ENCODE measurements around the gene RPS4Y2. TPM values are rescaled to one million over a fixed set of nuclear protein-coding genes. Genes with fewer than 3 reads are reported as not detected.

The RPS4Y2 gene
- total RNA-seq (2022) (not detected in 2 replicates), Bru-seq, nascent RNA (not detected), BruChase-seq, experiment 1, labeled RNA remaining after a 6-hour chase (not detected), BruChase-seq, experiment 2, labeled RNA remaining after a 2-hour chase (not detected)
- long read RNA-seq, result 0 reads

DNA sequence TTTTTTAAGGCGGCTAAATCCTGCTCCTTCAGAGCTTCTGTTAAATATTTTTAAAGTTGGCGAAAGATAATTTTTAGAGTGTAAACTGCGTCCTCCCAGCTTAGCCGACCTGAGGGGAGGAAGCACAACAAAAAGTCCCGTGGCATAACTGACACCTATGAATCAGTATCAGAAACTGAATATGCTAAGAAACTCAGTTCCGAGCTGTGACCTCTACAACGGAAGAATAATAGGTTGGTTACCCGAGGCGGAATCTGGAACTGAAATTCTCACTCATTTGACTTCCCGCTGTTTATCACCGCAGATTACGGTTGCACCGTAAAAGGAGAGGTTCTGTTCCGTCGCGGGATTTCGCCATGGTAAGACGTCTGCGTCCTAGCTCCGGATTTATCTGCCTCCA is at the start of gene RPS4Y2:
TSS of gene RPS4Y2 (plus strand) at position 301 of the 400 bp plus-strand sequence. CDS start at position 357, 56 bp downstream.
- CTCF ChIA-PET, result no interaction called here
- no peaks in the 10 kb centered on the region for H3K27me3 Mint-ChIP-seq (ENCODE audit: insufficient read depth, unreplicated experiment)
- TF ChIP-seq, protein P1, sequence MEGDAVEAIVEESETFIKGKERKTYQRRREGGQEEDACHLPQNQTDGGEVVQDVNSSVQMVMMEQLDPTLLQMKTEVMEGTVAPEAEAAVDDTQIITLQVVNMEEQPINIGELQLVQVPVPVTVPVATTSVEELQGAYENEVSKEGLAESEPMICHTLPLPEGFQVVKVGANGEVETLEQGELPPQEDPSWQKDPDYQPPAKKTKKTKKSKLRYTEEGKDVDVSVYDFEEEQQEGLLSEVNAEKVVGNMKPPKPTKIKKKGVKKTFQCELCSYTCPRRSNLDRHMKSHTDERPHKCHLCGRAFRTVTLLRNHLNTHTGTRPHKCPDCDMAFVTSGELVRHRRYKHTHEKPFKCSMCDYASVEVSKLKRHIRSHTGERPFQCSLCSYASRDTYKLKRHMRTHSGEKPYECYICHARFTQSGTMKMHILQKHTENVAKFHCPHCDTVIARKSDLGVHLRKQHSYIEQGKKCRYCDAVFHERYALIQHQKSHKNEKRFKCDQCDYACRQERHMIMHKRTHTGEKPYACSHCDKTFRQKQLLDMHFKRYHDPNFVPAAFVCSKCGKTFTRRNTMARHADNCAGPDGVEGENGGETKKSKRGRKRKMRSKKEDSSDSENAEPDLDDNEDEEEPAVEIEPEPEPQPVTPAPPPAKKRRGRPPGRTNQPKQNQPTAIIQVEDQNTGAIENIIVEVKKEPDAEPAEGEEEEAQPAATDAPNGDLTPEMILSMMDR (IDR thresholded peaks at IDR 0.05; ENCODE audit: unreplicated experiment), result no peak
- DNase-seq (ENCODE audit: unreplicated experiment), result no peak
- H3K36me3 Mint-ChIP-seq (ENCODE audit: insufficient read depth, unreplicated experiment), result no peaks in the 10 kb centered on the region
- no TSS peak for BruUV-seq (replicated peaks)
- intact Hi-C loops (cut with micrococcal nuclease), result no loop called here
- no peak within 1 kb of the TSS for H3K4me3 Mint-ChIP-seq (ENCODE audit: unreplicated experiment)
- no peaks in the 10 kb centered on the region for H3K9me3 Mint-ChIP-seq (ENCODE audit: unreplicated experiment)
- no peaks in the 10 kb centered on the region for H3K4me1 Mint-ChIP-seq (ENCODE audit: insufficient read depth, unreplicated experiment)
- H3K27ac Mint-ChIP-seq (ENCODE audit: low read depth, unreplicated experiment), result no peak within 1 kb of the TSS
- POLR2A ChIA-PET, result no interaction called here

DNA sequence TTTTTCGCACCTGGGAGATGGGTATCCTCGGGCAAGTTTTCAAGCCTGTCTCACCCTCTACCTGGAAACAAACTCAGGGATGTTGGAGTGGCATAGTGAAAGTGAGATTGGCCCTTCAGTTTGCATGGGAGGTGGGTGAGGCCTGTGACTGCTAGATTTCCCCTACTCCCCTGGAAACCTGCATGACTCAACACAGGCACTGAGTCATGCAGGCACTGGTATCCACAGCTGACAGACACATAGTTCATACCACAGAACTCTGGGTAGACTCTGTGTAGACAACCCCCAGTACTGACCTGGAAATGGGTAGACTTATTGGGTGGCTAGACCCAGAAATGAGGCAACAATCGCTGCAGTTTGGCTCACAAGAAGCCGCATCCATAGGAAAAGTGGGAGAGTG is 41.5 kb upstream of the RPS4Y2 start:
- ChIA-PET CTCF (no interaction called here), POLR2A (no interaction called here)
- Mint-ChIP-seq H3K27ac (ENCODE audit: low read depth, unreplicated experiment) (no peak overlapping the region), H3K4me1 (ENCODE audit: insufficient read depth, unreplicated experiment) (no peaks in the 10 kb centered on the region), H3K9me3 (ENCODE audit: unreplicated experiment) (no peaks in the 10 kb centered on the region), H3K27me3 (ENCODE audit: insufficient read depth, unreplicated experiment) (no peaks in the 10 kb centered on the region), H3K4me3 (ENCODE audit: unreplicated experiment) (no peak overlapping the region), H3K36me3 (ENCODE audit: insufficient read depth, unreplicated experiment) (no peaks in the 10 kb centered on the region)
- TF ChIP-seq, protein P1 (IDR thresholded peaks at IDR 0.05; ENCODE audit: unreplicated experiment), result no peak
- intact Hi-C loops (cut with micrococcal nuclease), result no loop called here
- DNase-seq (ENCODE audit: unreplicated experiment), result no peak
- BruUV-seq (replicated peaks), result no TSS peak

DNA sequence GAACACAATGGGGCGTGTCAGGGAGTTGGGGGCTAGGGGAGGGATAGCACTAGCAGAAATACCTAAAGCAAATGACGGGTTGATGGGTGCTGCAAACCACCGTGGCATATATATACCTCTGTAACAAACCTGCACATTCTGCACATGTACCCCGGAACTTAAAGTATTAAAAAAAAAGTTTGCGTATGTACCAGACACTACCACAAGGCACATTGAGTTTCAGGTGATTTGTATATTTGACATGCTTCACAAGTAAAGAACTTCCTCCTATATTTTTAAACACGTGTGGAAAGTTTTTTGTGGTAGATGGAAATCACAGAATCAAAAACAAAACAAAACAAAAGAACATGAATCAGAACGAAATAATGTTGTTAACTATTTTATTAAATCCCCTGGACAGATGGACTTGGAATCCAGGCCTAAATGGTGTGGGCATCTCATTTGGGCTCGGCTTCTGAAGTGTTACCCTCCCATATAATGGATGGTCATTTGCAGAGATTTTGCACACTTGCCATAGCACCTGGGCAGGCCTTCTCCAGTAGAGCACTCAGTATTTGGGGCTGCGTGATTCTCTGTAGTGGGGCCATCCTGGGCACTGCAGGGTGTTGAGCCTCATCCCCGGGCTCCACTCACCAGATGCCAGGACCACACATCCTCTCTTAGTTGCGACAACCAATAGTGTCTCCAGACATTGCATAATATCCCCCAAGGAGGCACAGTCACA is 29.6 kb upstream of the RPS4Y2 start:
- H3K4me1 Mint-ChIP-seq (ENCODE audit: insufficient read depth, unreplicated experiment), result no peaks in the 10 kb centered on the region
- no peaks in the 10 kb centered on the region for H3K9me3 Mint-ChIP-seq (ENCODE audit: unreplicated experiment)
- ChIA-PET POLR2A (no interaction called here), CTCF (no interaction called here)
- H3K27ac Mint-ChIP-seq (ENCODE audit: low read depth, unreplicated experiment), result no peak overlapping the region
- no TSS peak for BruUV-seq (replicated peaks)
- no peaks in the 10 kb centered on the region for H3K27me3 Mint-ChIP-seq (ENCODE audit: insufficient read depth, unreplicated experiment)
- no peaks in the 10 kb centered on the region for H3K36me3 Mint-ChIP-seq (ENCODE audit: insufficient read depth, unreplicated experiment)
- intact Hi-C loops (cut with micrococcal nuclease), result no loop called here
- DNase-seq (ENCODE audit: unreplicated experiment), result no peak
- TF ChIP-seq, protein P1 (IDR thresholded peaks at IDR 0.05; ENCODE audit: unreplicated experiment), result no peak
- H3K4me3 Mint-ChIP-seq (ENCODE audit: unreplicated experiment), result no peak overlapping the region

DNA sequence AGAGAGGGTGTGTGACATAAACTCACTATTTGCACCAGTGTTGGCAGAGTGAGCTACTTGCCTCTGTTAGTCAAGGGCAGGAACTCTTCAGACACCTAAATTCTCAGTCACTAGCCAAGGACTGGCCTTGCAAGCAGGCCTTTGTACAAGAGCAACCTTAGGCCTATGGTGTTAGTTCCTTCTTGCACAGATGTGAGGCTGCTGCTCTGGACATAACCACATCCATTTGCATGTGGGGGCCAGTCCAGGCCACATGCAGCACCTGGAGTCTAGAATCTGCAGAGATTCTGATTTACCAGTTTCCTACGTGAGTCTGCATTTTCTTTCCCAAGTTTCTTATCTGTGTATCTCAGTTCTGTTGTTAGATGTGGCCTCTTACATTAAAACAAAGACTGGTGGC is 20.7 kb upstream of the RPS4Y2 start:
- BruUV-seq (replicated peaks), result no TSS peak
- Mint-ChIP-seq H3K4me3 (ENCODE audit: unreplicated experiment) (no peak overlapping the region), H3K27me3 (ENCODE audit: insufficient read depth, unreplicated experiment) (no peaks in the 10 kb centered on the region), H3K9me3 (ENCODE audit: unreplicated experiment) (no peaks in the 10 kb centered on the region), H3K4me1 (ENCODE audit: insufficient read depth, unreplicated experiment) (no peaks in the 10 kb centered on the region), H3K27ac (ENCODE audit: low read depth, unreplicated experiment) (no peak overlapping the region), H3K36me3 (ENCODE audit: insufficient read depth, unreplicated experiment) (no peaks in the 10 kb centered on the region)
- POLR2A ChIA-PET, result no interaction called here
- no peak for DNase-seq (ENCODE audit: unreplicated experiment)
- intact Hi-C loops (cut with micrococcal nuclease), result no loop called here
- CTCF ChIA-PET, result no interaction called here
- TF ChIP-seq, protein P1 (IDR thresholded peaks at IDR 0.05; ENCODE audit: unreplicated experiment), result no peak

All from MCF 10A (cell line).